Stimulated activated CD4-positive, alpha-beta T cell treated with anti-CD3 and anti-CD28 coated beads, TNF-alpha, amount 100 ng/mL, for 48 hours (primary cell): ENCODE data around the gene DDX23.
"Not testable (repeated sequence)": the region's sequence is repeated elsewhere in the genome, so short reads cannot be mapped to it uniquely, and the experiment has no call there.

Experiments
- DNase-seq, 3 donors: peaks; one replicate each; pipeline ENCODE4 v3.0.0-alpha.2; 2020; ENCODE audit warnings: low read depth in 3 of 3

Gene DDX23

GRCh38 chr12:48851883-48852733, at the start of gene DDX23:
DDX23 (minus strand) TSS chr12:48852163; CDS start chr12:48845782, 6,381 bp downstream.
- DNase-seq, result peak; percentile 82 to 92 (median 82)

DNA sequence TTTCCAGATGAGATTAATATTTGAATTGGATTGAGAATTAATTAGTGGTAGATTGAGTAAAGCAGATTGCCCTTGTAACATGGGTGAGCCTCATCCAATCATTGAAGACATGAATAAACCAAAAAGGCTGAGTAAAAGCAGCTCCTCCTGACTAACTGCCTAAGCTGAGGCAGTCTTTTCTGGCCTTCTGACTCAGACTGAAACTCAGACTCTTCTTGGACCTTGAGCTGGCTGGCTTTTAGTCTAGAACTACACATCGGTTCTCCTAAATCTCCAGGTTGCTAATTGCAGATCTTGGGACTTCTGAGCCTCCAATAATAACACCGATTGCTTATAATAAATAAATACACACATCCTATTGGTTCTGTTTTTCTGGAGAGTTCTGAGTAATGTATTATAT, 49.3 kb upstream of the DDX23 start:
- no peak for DNase-seq

DNA sequence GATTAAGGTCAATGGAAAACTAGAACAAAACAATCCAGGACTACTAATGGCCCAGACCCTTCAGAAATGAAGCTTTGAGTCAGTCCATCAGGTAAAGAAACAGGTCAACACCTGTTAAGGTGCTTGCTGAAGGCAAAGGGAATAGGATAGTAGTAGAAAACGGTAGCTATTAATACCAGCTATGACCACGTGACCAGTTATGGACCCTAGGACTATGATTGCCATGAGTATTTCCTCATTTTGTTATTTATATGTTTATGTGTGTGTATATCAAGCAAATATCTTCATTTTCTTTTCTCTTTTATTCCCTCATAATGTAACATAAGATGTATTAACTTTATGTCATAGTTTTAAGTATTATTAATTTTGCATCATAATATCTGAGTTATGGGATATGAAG, 47.7 kb upstream of the DDX23 start:
- no peak for DNase-seq

- no peak for DNase-seq
Observed at GRCh38 chr12:48894271-48894670, 42.3 kb upstream of the DDX23 start.

DNA sequence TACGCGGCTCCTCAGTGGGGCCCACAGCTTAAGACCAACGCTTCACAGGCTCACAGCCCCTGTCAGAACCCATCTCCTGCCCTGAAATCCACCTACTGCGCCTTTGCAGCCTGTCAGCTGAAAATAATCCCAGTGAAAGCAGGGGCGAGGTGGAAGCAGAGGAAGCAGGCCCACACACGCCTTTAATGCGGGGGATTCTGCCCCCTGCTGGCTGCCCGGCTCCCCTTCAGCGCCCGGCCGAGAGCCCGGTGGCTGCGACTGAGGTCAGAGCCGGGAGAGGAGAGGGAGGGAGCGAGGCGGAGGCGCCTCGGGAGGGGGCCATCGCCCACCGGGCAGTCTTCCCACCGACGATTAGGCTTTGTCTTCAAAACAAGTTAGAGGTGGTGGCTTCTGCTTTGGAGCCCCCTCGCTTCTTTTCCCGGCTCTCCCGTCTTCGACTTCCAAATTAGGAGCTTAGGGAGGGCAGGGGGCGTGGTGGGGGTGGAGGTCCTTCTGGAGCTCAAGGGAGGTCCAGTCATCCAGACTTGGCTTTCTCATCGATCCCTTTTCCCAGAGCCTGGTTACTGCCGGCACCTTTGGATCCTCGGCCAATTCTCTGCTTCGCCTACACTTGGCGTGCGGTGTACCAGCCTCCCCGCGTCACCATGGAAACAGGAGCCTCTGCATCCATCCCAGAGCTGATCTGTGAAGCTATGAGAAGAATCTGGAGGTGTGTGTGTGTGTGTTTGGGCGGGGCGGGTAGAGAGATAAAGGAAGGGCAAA, 38.9 kb upstream of the DDX23 start:
- peak; percentile 59 to 67 (median 62) for DNase-seq

- no peak for DNase-seq
Observed at GRCh38 chr12:48889679-48890078, 37.7 kb upstream of the DDX23 start.

GRCh38 chr12:48883305-48884161, 31.6 kb upstream of the DDX23 start:
- no peak for DNase-seq

- no peak for DNase-seq
Observed at GRCh38 chr12:48882972-48883304, 31.0 kb upstream of the DDX23 start.

DNA sequence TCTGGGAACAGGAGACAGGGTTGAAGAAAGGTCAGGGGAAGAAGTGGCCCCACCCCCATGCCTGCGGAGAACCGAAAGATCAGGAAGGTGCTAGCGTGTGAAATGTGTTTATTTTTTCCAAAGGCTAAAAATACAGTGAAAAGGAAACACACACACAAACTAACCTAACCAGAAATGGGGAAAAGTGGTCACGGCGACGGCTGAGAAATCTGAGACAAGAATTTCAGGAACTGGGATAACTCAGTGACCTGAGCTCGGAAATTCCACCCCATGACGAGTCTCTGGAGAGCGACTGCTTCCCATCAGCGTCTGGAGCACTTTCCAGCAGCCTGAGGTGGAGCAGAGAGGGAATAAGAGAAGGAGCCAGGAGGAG, 30.3 kb upstream of the DDX23 start:
- no peak for DNase-seq

DNA sequence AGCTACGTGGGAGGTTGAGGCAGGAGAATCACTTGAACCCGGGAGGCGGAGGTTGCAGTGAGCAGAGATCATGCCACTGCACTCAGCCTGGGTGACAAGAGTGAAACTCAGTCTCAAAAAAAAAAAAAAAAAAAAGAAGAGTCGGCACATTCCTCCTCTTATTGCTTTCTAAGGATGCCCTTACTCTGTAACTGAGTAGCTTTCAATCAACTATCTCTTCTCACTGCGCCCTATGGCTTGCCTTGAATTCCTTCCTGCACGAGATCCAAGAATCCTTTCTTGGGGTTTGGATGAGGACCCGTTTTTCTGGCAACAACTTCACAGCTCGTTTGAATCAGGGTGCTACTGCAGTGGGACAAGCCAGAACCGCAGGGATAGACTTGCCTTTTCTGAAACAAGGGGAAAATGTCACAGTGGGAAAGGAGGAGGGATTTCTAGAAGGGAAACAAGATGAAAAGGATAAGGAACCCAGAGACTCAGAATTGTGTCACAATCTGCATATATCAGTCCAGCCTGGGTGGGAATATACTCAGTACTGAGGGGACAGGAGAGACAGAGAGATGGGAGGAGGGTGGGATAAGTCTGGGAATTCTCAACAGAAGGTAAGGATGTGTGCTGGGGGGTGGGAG, 29.8 kb upstream of the DDX23 start:
- no peak for DNase-seq

- no peak for DNase-seq
Observed at GRCh38 chr12:48880647-48881046, 28.7 kb upstream of the DDX23 start.

DNA sequence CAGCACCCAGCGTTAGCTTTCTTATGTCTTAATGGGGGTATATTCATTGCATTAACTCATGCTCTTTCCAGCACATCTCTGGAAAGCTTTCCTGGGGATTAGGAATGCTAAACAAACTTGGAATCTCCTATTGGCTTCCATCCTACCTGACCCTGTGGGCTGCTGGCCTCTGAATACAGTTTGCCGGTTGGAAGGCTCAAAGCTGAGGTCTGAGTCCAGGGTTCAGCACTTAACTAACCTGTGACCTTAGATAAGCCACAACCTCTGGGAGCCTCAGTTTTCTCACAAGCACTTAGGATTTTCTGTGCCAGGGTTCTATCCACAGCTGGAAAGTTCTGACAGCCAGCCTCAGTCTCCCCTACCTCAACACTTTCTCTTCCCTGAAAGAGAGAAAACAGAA, 26.6 kb upstream of the DDX23 start:
- no peak for DNase-seq

DNA sequence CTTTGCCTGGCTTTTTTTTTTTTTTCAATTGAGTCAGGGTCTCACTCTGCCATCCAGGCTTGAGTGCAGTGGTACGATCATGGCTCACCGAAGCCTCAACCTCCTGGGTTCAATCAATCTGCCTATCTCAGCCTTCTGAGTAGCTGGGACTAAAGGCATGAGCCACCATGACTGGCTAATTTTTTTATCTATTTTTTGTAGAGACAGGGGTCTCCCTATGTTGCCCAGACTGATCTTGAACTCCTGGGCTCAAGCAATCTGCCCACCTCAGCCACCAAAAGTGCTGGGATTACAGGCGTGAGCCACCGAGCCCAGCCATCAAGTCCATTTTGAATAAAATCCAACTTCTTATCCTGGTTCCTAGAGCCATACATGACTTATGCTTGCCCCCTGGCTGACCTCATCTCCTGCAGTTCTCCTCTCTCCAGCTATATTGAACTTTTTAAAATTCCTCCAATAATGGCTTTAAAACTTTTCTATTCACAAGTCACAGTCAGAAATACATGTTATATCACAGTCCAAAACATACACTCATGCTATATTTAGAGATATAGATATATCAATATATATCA, 24.1 kb upstream of the DDX23 start:
- no peak for DNase-seq

- not testable (repeated sequence) for DNase-seq
Observed at GRCh38 chr12:48873534-48873933, 21.6 kb upstream of the DDX23 start.

DNA sequence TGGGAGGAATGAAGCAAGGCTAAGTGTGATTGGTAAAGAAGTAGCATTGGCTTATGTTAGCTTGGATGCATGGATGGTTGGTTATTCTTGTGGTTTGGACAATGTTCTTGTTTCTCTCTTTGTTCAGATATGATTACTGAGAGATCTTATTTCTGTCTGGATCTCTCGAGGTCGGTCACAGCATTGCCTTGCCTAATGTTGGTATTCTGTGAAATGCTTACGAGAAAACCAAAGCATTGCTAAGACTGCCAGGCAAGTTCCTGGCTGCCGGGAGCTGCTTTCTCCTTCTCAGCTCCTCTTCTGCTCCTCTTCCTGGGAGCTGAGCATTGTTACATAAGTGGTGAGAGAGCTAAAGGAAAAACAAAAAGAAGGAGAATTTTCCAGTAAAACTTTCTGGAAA, 21.1 kb upstream of the DDX23 start:
- DNase-seq, result no peak

GRCh38 chr12:48869191-48869590, 17.2 kb upstream of the DDX23 start:
- no peak for DNase-seq

GRCh38 chr12:48868451-48868850, 16.5 kb upstream of the DDX23 start:
- no peak for DNase-seq

- no peak for DNase-seq
Observed at GRCh38 chr12:48866052-48866711, 14.2 kb upstream of the DDX23 start.

- peak; percentile 63 to 78 (median 74) for DNase-seq
Observed at GRCh38 chr12:48865281-48866051, 13.5 kb upstream of the DDX23 start, which contains the start of gene RND1. RND1 (minus strand) TSS chr12:48865870; CDS start chr12:48865767, 103 bp downstream.

DNA sequence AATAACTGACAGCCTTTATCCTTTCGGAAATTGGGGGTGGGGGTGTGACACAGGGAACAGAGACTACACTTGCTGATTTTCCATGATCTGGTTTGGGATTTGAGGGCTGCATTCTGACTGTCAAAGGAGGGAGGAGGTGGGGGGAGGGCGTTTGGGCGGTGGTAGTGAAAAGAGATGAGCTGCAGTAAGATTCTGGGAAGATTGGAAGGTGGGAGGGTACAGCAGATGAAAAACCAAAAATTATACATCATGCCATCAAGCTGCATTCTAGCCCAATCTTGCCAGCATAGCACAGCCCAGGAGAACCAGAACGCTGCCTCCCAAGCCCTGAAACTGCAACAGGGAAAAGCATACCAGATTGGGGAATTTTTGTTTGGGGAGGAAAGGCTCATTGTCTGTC, 11.3 kb upstream of the DDX23 start:
- no peak for DNase-seq
